ENCODE measurements around the gene PCDHB8. TPM values are rescaled to one million over a fixed set of nuclear protein-coding genes. Genes with fewer than 3 reads are reported as not detected.
"Not testable (repeated sequence)": the region's sequence is repeated elsewhere in the genome, so short reads cannot be mapped to it uniquely, and the experiment has no call there.

Gene PCDHB8
- total RNA-seq, 4 donors from 2014 or later = 0.27 to 1.5 (median 1.2) TPM

GRCh38 chr5:141150224-141150992 is 27.2 kb upstream of the PCDHB8 start:
- TF ChIP-seq POLR2A (IDR thresholded peaks at IDR 0.05) (no peak), EP300 (IDR thresholded peaks at IDR 0.05) (no peak), POLR2AphosphoS5 (IDR thresholded peaks at IDR 0.05) (no peak), CTCF (IDR thresholded peaks at IDR 0.05) (no peak)
- H3K4me3 ChIP-seq = peak overlapping the region in 1 of 2 donors; percentile 6
- H3K9me3 ChIP-seq = peaks cover 0 to 93% (median 0%) of the 10 kb centered on the region in 3 donors
- H3K36me3 ChIP-seq = no peaks in the 10 kb centered on the region
- peaks cover 45% of the 10 kb centered on the region for H3K27me3 ChIP-seq
- no peak overlapping the region for H3K27ac ChIP-seq
- WGBS, 2 donors (ENCODE audit: low coverage in 1 of 2) = 36 to 64% methylated on average over 8 to 14 of the region's 33 CpGs
- ATAC-seq = no peak
- no peaks in the 10 kb centered on the region for H3K4me1 ChIP-seq

DNA sequence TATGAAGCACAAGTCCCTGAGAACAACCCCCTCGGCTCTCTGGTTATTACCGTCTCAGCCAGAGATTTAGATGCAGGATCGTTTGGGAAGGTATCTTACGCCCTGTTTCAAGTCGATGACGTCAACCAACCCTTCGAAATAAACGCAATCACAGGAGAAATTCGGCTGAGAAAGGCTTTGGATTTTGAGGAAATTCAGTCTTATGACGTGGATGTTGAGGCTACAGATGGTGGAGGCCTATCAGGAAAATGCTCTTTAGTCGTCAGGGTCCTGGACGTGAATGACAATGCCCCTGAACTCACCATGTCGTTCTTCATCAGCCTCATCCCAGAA is 26.6 kb upstream of the PCDHB8 start:
- H3K36me3 ChIP-seq = no peaks in the 10 kb centered on the region
- H3K27me3 ChIP-seq = peaks cover 46% of the 10 kb centered on the region
- H3K27ac ChIP-seq = no peak overlapping the region
- TF ChIP-seq EP300 (IDR thresholded peaks at IDR 0.05) (no peak), CTCF (IDR thresholded peaks at IDR 0.05) (no peak), POLR2AphosphoS5 (IDR thresholded peaks at IDR 0.05) (no peak), POLR2A (IDR thresholded peaks at IDR 0.05) (no peak)
- peaks cover 0 to 94% (median 0%) of the 10 kb centered on the region in 3 donors for H3K9me3 ChIP-seq
- H3K4me3 ChIP-seq = no peak overlapping the region
- ATAC-seq = no peak
- no peaks in the 10 kb centered on the region for H3K4me1 ChIP-seq
- WGBS, 2 donors (ENCODE audit: low coverage in 1 of 2) = 7 to 53% methylated on average over 3 to 13 of the region's 13 CpGs

GRCh38 chr5:141151632-141152031 is 26.0 kb upstream of the PCDHB8 start:
- Histone ChIP-seq H3K9me3 (peaks cover 0 to 98% (median 0%) of the 10 kb centered on the region in 3 donors), H3K27me3 (peaks cover 53% of the 10 kb centered on the region)
- not testable (repeated sequence) for H3K36me3 ChIP-seq, H3K4me1 ChIP-seq, ATAC-seq, H3K4me3 ChIP-seq, H3K27ac ChIP-seq
- WGBS, 2 donors (ENCODE audit: low coverage in 1 of 2) = 9 to 19% methylated on average over 5 to 7 of the region's 41 CpGs

GRCh38 chr5:141152096-141152495 is 25.5 kb upstream of the PCDHB8 start:
- not testable (repeated sequence) for H3K36me3 ChIP-seq, H3K4me3 ChIP-seq, H3K27ac ChIP-seq, H3K4me1 ChIP-seq, ATAC-seq
- Histone ChIP-seq H3K27me3 (peaks cover 57% of the 10 kb centered on the region), H3K9me3 (peaks cover 0 to 98% (median 0%) of the 10 kb centered on the region in 3 donors)
- no CpG with 5 or more reads among the region's 36 CpGs for WGBS, 2 donors (ENCODE audit: low coverage in 1 of 2)

GRCh38 chr5:141155540-141156374 is 21.8 kb upstream of the PCDHB8 start:
- Histone ChIP-seq H3K27ac (no peak overlapping the region), H3K4me1 (no peaks in the 10 kb centered on the region), H3K36me3 (no peaks in the 10 kb centered on the region), H3K4me3 (no peak overlapping the region), H3K9me3 (peaks cover 0 to 99% (median 0%) of the 10 kb centered on the region in 3 donors), H3K27me3 (peaks cover 63% of the 10 kb centered on the region)
- 25 to 43% methylated on average over 16 to 20 of the region's 21 CpGs for WGBS, 2 donors (ENCODE audit: low coverage in 1 of 2)
- TF ChIP-seq EP300 (IDR thresholded peaks at IDR 0.05) (no peak), CTCF (IDR thresholded peaks at IDR 0.05) (no peak), POLR2AphosphoS5 (IDR thresholded peaks at IDR 0.05) (no peak), POLR2A (IDR thresholded peaks at IDR 0.05) (no peak)
- ATAC-seq = no peak

GRCh38 chr5:141157356-141157755 is 20.2 kb upstream of the PCDHB8 start:
- H3K36me3 ChIP-seq = not testable (repeated sequence)
- 55% methylated on average over 11 of the region's 38 CpGs; no CpG with 5 or more reads in 1 of the 2 donors for WGBS, 2 donors (ENCODE audit: low coverage in 1 of 2)
- peaks cover 0 to 97% (median 0%) of the 10 kb centered on the region in 3 donors for H3K9me3 ChIP-seq

GRCh38 chr5:141157901-141158300 is 19.7 kb upstream of the PCDHB8 start:
- not testable (repeated sequence) for ATAC-seq, H3K27ac ChIP-seq, H3K4me1 ChIP-seq, H3K36me3 ChIP-seq, H3K4me3 ChIP-seq
- Histone ChIP-seq H3K9me3 (peaks cover 0 to 97% (median 0%) of the 10 kb centered on the region in 3 donors), H3K27me3 (peaks cover 47% of the 10 kb centered on the region)
- WGBS, 2 donors (ENCODE audit: low coverage in 1 of 2) = 60% methylated on average over 7 of the region's 28 CpGs; no CpG with 5 or more reads in 1 of the 2 donors

More at GRCh38 chr5:141157356-141157755, 20.2 kb upstream of the PCDHB8 start:
- not testable (repeated sequence) for H3K4me3 ChIP-seq, ATAC-seq, H3K4me1 ChIP-seq, H3K27ac ChIP-seq
- H3K27me3 ChIP-seq = peaks cover 47% of the 10 kb centered on the region

All from gastroesophageal sphincter (tissue), 4 donors.